Trophoblast cell (in vitro differentiated cells and primary cell): ENCODE measurements around the gene E2F6.

Experiments
- DNase-seq, 2 donors: peaks; one replicate each; pipeline ENCODE4 v3.0.0-alpha.2; 2016
- H2AFZ ChIP-seq: 2 replicates; pipeline ENCODE4 v1.6.1; 2013; ENCODE audit warnings: low read length, moderate library complexity, mild to moderate bottlenecking; ENCODE audit not compliant: insufficient read depth, poor library complexity
- H2AK5ac ChIP-seq: 2 replicates; pipeline ENCODE4 v1.6.1; 2013; ENCODE audit warnings: mild to moderate bottlenecking, low read length
- H2BK120ac ChIP-seq: 2 replicates; pipeline ENCODE4 v1.6.1; 2013; ENCODE audit warnings: low read length, mild to moderate bottlenecking, moderate library complexity; ENCODE audit not compliant: insufficient read depth, poor library complexity
- H2BK12ac ChIP-seq: 2 replicates; pipeline ENCODE4 v1.6.1; 2013; ENCODE audit warnings: mild to moderate bottlenecking, low read length, moderate library complexity
- H2BK5ac ChIP-seq: 2 replicates; pipeline ENCODE4 v1.6.1; 2013; ENCODE audit warnings: low read length, low read depth, moderate library complexity, mild to moderate bottlenecking; ENCODE audit not compliant: poor library complexity
- H3K14ac ChIP-seq: 2 replicates; pipeline ENCODE4 v1.6.1; 2013; ENCODE audit warnings: mild to moderate bottlenecking, low read length
- H3K18ac ChIP-seq: 2 replicates; pipeline ENCODE4 v1.6.1; 2013; ENCODE audit warnings: mild to moderate bottlenecking, low read length
- H3K23ac ChIP-seq: 2 replicates; pipeline ENCODE4 v1.6.1; 2013; ENCODE audit warnings: low read length
- H3K27ac ChIP-seq: 2 replicates; pipeline ENCODE4 v1.5.1; 2013; ENCODE audit warnings: low read depth, mild to moderate bottlenecking, inconsistent platforms, low read length, moderate library complexity
- H3K27me3 ChIP-seq: 2 replicates; pipeline ENCODE4 v1.6.1; 2013; ENCODE audit warnings: inconsistent platforms, mild to moderate bottlenecking, low read length, moderate library complexity; ENCODE audit not compliant: insufficient read depth
- H3K36me3 ChIP-seq, 2 experiments: 1 replicate in 1 of 2; 2 replicates in 1 of 2; pipeline ENCODE4 v1.6.1; 2013; ENCODE audit warnings: low read length in 2 of 2, mild to moderate bottlenecking in 2 of 2, moderate library complexity in 1 of 2; ENCODE audit not compliant: insufficient read depth in 2 of 2, control insufficient read depth in 1 of 2
- H3K4ac ChIP-seq: 2 replicates; pipeline ENCODE4 v1.6.1; 2013; ENCODE audit warnings: low read depth, mild to moderate bottlenecking, low read length, moderate library complexity
- H3K4me1 ChIP-seq, 2 experiments: 1 replicate in 1 of 2; 2 replicates in 1 of 2; pipeline ENCODE4 v1.6.1; 2013; ENCODE audit warnings: low read length in 2 of 2, mild to moderate bottlenecking in 2 of 2, moderate library complexity in 1 of 2; ENCODE audit not compliant: insufficient read depth in 2 of 2, control insufficient read depth in 1 of 2
- H3K4me2 ChIP-seq: 2 replicates; pipeline ENCODE4 v1.6.1; 2013; ENCODE audit warnings: inconsistent platforms, mild to moderate bottlenecking, low read length, moderate library complexity
- H3K4me3 ChIP-seq: 2 replicates; pipeline ENCODE4 v1.5.1; 2013; ENCODE audit warnings: mild to moderate bottlenecking, low read depth, low read length, inconsistent platforms
- H3K79me1 ChIP-seq: one replicate; pipeline ENCODE4 v1.6.1; 2013; ENCODE audit warnings: low read length
- H3K79me2 ChIP-seq: 2 replicates; pipeline ENCODE4 v1.6.1; 2013; ENCODE audit warnings: low read length, mild to moderate bottlenecking; ENCODE audit not compliant: control insufficient read depth, insufficient read depth, poor library complexity
- H3K9ac ChIP-seq: 2 replicates; pipeline ENCODE4 v1.6.1; 2013; ENCODE audit warnings: mild to moderate bottlenecking, low read length
- H3K9me3 ChIP-seq: 2 replicates; pipeline ENCODE4 v1.6.1; 2013; ENCODE audit warnings: low read depth, mild to moderate bottlenecking, control low read depth, inconsistent platforms, low read length; ENCODE audit not compliant: insufficient read depth
- H4K12ac ChIP-seq: 2 replicates; pipeline ENCODE4 v1.6.1; 2013; ENCODE audit warnings: low read depth, mild to moderate bottlenecking, low read length, moderate library complexity
- H4K8ac ChIP-seq: 2 replicates; pipeline ENCODE4 v1.6.1; 2013; ENCODE audit warnings: low read depth, mild to moderate bottlenecking, low read length, moderate library complexity
- H4K91ac ChIP-seq: one replicate; pipeline ENCODE4 v1.6.1; 2013; ENCODE audit warnings: low read depth, mild to moderate bottlenecking, low read length, moderate library complexity
- WGBS: extraction: QIAGEN DNeasy Blood & Tissue Kit; methylation state at CpG from one replicate; pipeline ENCODE4 v1.1.7; 2013; ENCODE audit warnings: missing lambda C conversion rate; ENCODE audit not compliant: insufficient read length, insufficient coverage; ENCODE audit errors: extremely low coverage; 5-methylcytosine and 5-hydroxymethylcytosine counted together

Gene E2F6

DNA sequence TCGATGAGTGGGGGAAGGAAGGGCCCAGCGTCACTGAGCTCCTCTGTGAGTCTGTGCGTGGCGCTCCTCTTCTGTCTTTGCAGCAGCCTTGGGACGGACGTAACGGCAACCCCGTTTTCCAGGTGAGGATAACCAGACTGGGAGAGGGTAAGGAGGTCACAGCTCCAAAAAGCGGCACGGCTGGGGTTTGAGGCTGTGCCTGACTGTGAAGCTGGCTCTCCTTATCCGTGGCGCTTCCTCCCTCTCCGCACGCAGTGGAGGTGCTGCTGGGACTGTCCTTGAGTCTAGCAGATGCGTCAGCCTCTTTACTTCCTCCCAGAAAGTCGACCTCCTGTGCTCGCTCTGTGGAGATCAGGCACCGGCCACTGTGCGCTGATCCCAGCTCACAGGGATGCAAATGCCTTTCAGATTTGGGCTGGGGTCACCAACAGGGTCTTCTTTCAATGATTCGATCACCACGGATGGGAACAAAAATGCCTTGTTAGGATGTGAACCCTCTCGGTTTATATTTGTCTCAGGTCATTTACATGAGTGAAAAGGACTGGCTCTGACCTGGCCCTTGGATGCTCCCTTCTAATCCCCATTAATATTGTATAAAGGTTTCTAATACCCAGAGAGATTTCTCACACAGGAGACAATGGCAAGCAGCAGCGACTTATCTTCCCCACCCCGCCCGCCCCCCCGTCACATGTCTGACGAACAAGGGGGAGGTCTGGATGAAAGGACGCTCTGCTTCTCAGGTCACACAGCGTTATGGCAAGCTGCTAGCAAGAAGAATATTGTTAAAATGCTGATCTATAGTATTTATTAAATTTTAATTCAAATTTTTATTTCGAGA, 30.1 kb upstream of the E2F6 start:
- no peak overlapping the region for H2AFZ ChIP-seq
- H3K23ac ChIP-seq: no peak overlapping the region
- H3K14ac ChIP-seq: no peak overlapping the region
- no peaks in the 10 kb centered on the region for H3K36me3 ChIP-seq
- no peak overlapping the region for H3K9ac ChIP-seq
- H3K4ac ChIP-seq: no peak overlapping the region
- no peak for DNase-seq
- H4K12ac ChIP-seq: no peak overlapping the region
- H4K91ac ChIP-seq: no peak overlapping the region
- no peak overlapping the region for H3K27ac ChIP-seq
- WGBS: no CpG with 5 or more reads among the region's 30 CpGs
- H3K79me2 ChIP-seq: peaks cover 2% of the 10 kb centered on the region
- H2BK12ac ChIP-seq: no peak overlapping the region
- no peak overlapping the region for H4K8ac ChIP-seq
- H3K9me3 ChIP-seq: no peaks in the 10 kb centered on the region
- no peak overlapping the region for H2BK120ac ChIP-seq
- H3K18ac ChIP-seq: no peak overlapping the region
- H3K4me1 ChIP-seq: peaks cover 2 to 10% of the 10 kb centered on the region in 2 experiments
- no peak overlapping the region for H3K4me3 ChIP-seq
- no peaks in the 10 kb centered on the region for H3K27me3 ChIP-seq
- H2BK5ac ChIP-seq: no peak overlapping the region
- no peak overlapping the region for H2AK5ac ChIP-seq
- no peaks in the 10 kb centered on the region for H3K79me1 ChIP-seq
- H3K4me2 ChIP-seq: no peak overlapping the region

- no peak overlapping the region for H2BK12ac ChIP-seq
- H3K36me3 ChIP-seq: no peaks in the 10 kb centered on the region
- H3K4me1 ChIP-seq: peaks cover 2 to 10% of the 10 kb centered on the region in 2 experiments
- no peak overlapping the region for H3K4me2 ChIP-seq
- no peak overlapping the region for H4K91ac ChIP-seq
- H3K23ac ChIP-seq: no peak overlapping the region
- no peak overlapping the region for H2AFZ ChIP-seq
- no CpG with 5 or more reads among the region's 2 CpGs for WGBS
- no peak overlapping the region for H3K9ac ChIP-seq
- H2BK5ac ChIP-seq: no peak overlapping the region
- H3K4me3 ChIP-seq: no peak overlapping the region
- H2AK5ac ChIP-seq: no peak overlapping the region
- H2BK120ac ChIP-seq: no peak overlapping the region
- H3K79me2 ChIP-seq: peaks cover 2% of the 10 kb centered on the region
- H3K18ac ChIP-seq: no peak overlapping the region
- no peaks in the 10 kb centered on the region for H3K27me3 ChIP-seq
- no peak overlapping the region for H4K8ac ChIP-seq
- no peak overlapping the region for H3K4ac ChIP-seq
- H3K27ac ChIP-seq: no peak overlapping the region
- DNase-seq: no peak
- H3K14ac ChIP-seq: no peak overlapping the region
- no peaks in the 10 kb centered on the region for H3K79me1 ChIP-seq
- no peaks in the 10 kb centered on the region for H3K9me3 ChIP-seq
- H4K12ac ChIP-seq: no peak overlapping the region
These were observed 28.3 kb upstream of the E2F6 start for GRCh38 chr2:11494310-11494709.

DNA sequence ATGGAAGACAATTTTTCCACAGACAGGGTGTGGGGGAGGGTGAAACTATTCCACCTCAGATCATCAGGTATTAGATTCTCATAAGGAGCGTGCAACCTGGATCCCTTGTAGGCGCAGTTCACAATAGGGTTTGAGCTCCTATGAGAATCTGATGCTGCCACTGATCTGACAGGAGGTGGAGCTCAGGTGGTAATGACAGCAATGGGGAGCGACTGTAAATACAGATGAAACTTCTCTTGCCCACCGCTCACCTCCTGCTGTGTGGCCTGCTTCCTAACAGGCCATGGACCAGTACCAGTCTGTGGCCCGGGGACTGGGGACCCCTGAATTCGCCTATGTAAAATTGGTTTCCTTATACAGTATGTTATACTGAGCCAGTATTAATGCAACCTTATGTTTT, 27.3 kb upstream of the E2F6 start:
- Histone ChIP-seq H3K79me2 (peaks cover 2% of the 10 kb centered on the region), H3K27ac (no peak overlapping the region), H3K36me3 (no peaks in the 10 kb centered on the region), H2AFZ (no peak overlapping the region), H3K23ac (no peak overlapping the region), H3K4ac (no peak overlapping the region), H3K4me2 (no peak overlapping the region), H2BK5ac (no peak overlapping the region), H4K91ac (no peak overlapping the region), H3K18ac (no peak overlapping the region), H3K4me1 (peaks cover 2 to 7% of the 10 kb centered on the region in 2 experiments), H3K79me1 (no peaks in the 10 kb centered on the region), H4K12ac (no peak overlapping the region), H4K8ac (no peak overlapping the region), H2BK120ac (no peak overlapping the region), H2BK12ac (no peak overlapping the region), H3K27me3 (no peaks in the 10 kb centered on the region), H3K9ac (no peak overlapping the region), H3K9me3 (no peaks in the 10 kb centered on the region), H3K4me3 (no peak overlapping the region), H2AK5ac (no peak overlapping the region), H3K14ac (no peak overlapping the region)
- no CpG with 5 or more reads among the region's 6 CpGs for WGBS
- no peak for DNase-seq

DNA sequence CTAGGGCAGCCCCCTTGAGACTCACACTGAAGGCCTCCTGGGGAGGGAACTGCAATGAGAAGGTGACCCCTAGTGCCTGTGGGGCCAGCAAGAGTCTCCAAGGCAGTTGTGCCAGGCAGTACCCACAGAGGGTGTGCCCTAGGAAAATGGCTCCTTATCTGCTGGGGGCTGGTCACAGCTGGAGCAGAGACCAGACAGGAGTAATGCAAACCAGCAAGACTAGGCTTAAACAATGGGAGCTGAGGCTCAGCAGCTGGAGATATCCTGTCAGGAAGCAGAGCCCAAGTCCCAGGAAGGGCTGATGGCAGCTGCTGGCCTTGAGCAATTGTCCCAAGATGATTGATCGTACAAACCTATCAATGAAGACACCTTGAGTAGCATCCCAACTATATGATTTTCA, 26.8 kb upstream of the E2F6 start:
- no CpG with 5 or more reads among the region's 1 CpG for WGBS
- no peak overlapping the region for H3K27ac ChIP-seq

More for the DNA sequence above, 26.8 kb upstream of the E2F6 start:
- no peak overlapping the region for H3K4me3 ChIP-seq
- H2BK5ac ChIP-seq: no peak overlapping the region
- peaks cover 1% of the 10 kb centered on the region for H3K9me3 ChIP-seq
- H3K79me1 ChIP-seq: no peaks in the 10 kb centered on the region
- peaks cover 2 to 7% of the 10 kb centered on the region in 2 experiments for H3K4me1 ChIP-seq
- H2BK120ac ChIP-seq: no peak overlapping the region
- no peak overlapping the region for H3K9ac ChIP-seq
- H3K23ac ChIP-seq: no peak overlapping the region
- H3K27me3 ChIP-seq: no peaks in the 10 kb centered on the region
- no peak overlapping the region for H3K4me2 ChIP-seq
- H2AK5ac ChIP-seq: no peak overlapping the region
- no peaks in the 10 kb centered on the region for H3K36me3 ChIP-seq
- no peak for DNase-seq
- no peak overlapping the region for H2BK12ac ChIP-seq
- H4K91ac ChIP-seq: no peak overlapping the region
- no peak overlapping the region for H3K18ac ChIP-seq
- peaks cover 2% of the 10 kb centered on the region for H3K79me2 ChIP-seq
- no peak overlapping the region for H3K4ac ChIP-seq
- no peak overlapping the region for H2AFZ ChIP-seq
- H3K14ac ChIP-seq: no peak overlapping the region
- no peak overlapping the region for H4K8ac ChIP-seq
- no peak overlapping the region for H4K12ac ChIP-seq
